Endodermal cell (in vitro differentiated cells): ENCODE data around the gene C6orf62. TPM values are rescaled to one million over a fixed set of nuclear protein-coding genes. Genes with fewer than 3 reads are reported as not detected.

Experiments
- DNase-seq: peaks from one replicate; pipeline ENCODE4 v3.0.0-alpha.2; 2017
- H3K27ac ChIP-seq: 2 replicates; pipeline ENCODE4 v1.5.1; 2013; ENCODE audit warnings: mild to moderate bottlenecking, low read depth, low read length, moderate library complexity
- H3K27me3 ChIP-seq: 2 replicates; pipeline ENCODE4 v1.6.1; 2013; ENCODE audit warnings: mild to moderate bottlenecking, low read length, moderate library complexity; ENCODE audit not compliant: insufficient read depth, control insufficient read depth, poor library complexity, severe bottlenecking
- H3K36me3 ChIP-seq: 2 replicates; pipeline ENCODE4 v1.7.0; 2013; ENCODE audit warnings: mild to moderate bottlenecking, low read length, moderate library complexity; ENCODE audit not compliant: control insufficient read depth, insufficient read depth
- H3K4me1 ChIP-seq: one replicate; pipeline ENCODE4 v1.7.0; 2013; ENCODE audit warnings: low read length; ENCODE audit not compliant: control insufficient read depth, insufficient read depth
- H3K4me3 ChIP-seq: 2 replicates; pipeline ENCODE4 v1.5.1; 2013; ENCODE audit warnings: mild to moderate bottlenecking, low read length, moderate library complexity
- H3K9ac ChIP-seq: 2 replicates; pipeline ENCODE4 v1.6.1; 2013; ENCODE audit warnings: mild to moderate bottlenecking, low read length, moderate library complexity; ENCODE audit not compliant: poor library complexity, severe bottlenecking; ENCODE audit errors: extremely low read depth
- H3K9me3 ChIP-seq: 2 replicates; pipeline ENCODE4 v1.6.1; 2013; ENCODE audit warnings: mild to moderate bottlenecking, low read length, moderate library complexity; ENCODE audit not compliant: control insufficient read depth
- H3K27ac Mint-ChIP-seq: 2 replicates; pipeline ENCODE4 v1.8.0; 2020; ENCODE audit warnings: mixed read lengths
- H3K27me3 Mint-ChIP-seq: 2 replicates; pipeline ENCODE4 v1.8.0; 2021; ENCODE audit warnings: mild to moderate bottlenecking, mixed read lengths; ENCODE audit not compliant: insufficient read depth
- H3K36me3 Mint-ChIP-seq: 2 replicates; pipeline ENCODE4 v1.8.0; 2020; ENCODE audit warnings: low read depth, mixed read lengths
- H3K4me1 Mint-ChIP-seq: 2 replicates; pipeline ENCODE4 v1.8.0; 2020; ENCODE audit warnings: mixed read lengths
- H3K4me3 Mint-ChIP-seq: 2 replicates; pipeline ENCODE4 v1.8.0; 2020; ENCODE audit warnings: mild to moderate bottlenecking, moderate library complexity, mixed read lengths
- H3K9me3 Mint-ChIP-seq: 2 replicates; pipeline ENCODE4 v1.8.0; 2020; ENCODE audit warnings: mild to moderate bottlenecking, mixed read lengths
- CTCF ChIP-seq: fragments of 200-600 bp; sonication (generic); conservative IDR thresholded peaks from 2 replicates; pipeline ENCODE4 v1.5.0; 2021; ENCODE audit warnings: antibody characterized with exemption, mild to moderate bottlenecking
- whole genome bisulfite sequencing, 2 experiments: methylation state at CpG; one replicate each; pipeline versions ENCODE4 v1.1.5 to v1.1.7; 2013; ENCODE audit warnings: missing lambda C conversion rate in 2 of 2, mixed read lengths in 1 of 2; ENCODE audit not compliant: insufficient coverage in 1 of 2, insufficient read length in 1 of 2; 5-methylcytosine and 5-hydroxymethylcytosine counted together
- total RNA-seq, 2 donors: library from RNA; stranded (reverse); fragmentation: NEBNext Ultra II Directional in 1 of 2; extraction: Animal tissue kit (Norgen Biotek cat#: 25700) in 1 of 2; gene quantifications; 2 replicates in 1 of 2; 3 replicates in 1 of 2; pipeline ENCODE4 v1.2.1, GENCODE V29; 2021

The C6orf62 gene
- total RNA-seq, 2 donors from 2014 or later: 106 to 120 TPM

DNA sequence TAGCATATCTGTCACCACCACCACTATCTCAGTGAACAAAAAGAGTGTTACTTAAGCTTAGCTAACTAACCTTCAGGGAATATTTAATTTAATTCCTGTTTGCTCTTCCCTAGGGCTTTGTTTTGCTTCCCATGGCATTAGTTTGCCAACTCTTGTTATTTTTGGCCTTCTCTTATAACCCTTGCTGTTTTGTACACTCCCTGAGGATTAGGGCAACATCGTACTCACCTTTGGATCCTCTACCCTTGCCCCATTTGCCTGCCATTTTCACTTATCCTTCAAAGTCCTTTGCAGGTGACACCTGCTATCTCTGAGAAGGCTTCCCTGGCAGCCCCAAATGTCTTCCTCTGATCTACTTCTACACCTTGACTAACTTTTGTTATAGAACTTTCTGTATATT is 28.4 kb downstream of the C6orf62 start:
- Mint-ChIP-seq H3K4me3 (no peak overlapping the region), H3K36me3 (peaks cover 19% of the 10 kb centered on the region), H3K4me1 (peaks cover 30% of the 10 kb centered on the region), H3K27ac (no peak overlapping the region), H3K27me3 (no peaks in the 10 kb centered on the region), H3K9me3 (no peaks in the 10 kb centered on the region)
- H3K27me3 ChIP-seq: no peaks in the 10 kb centered on the region
- peaks cover 3% of the 10 kb centered on the region for H3K4me1 ChIP-seq
- H3K9ac ChIP-seq: no peak overlapping the region
- no peaks in the 10 kb centered on the region for H3K36me3 ChIP-seq
- H3K27ac ChIP-seq: no peak overlapping the region
- no peak for DNase-seq
- WGBS, 2 experiments: 89 to 100% methylated on average over 1 of the region's 1 CpG
- no peaks in the 10 kb centered on the region for H3K9me3 ChIP-seq
- no peak for TF ChIP-seq CTCF
- no peak overlapping the region for H3K4me3 ChIP-seq

DNA sequence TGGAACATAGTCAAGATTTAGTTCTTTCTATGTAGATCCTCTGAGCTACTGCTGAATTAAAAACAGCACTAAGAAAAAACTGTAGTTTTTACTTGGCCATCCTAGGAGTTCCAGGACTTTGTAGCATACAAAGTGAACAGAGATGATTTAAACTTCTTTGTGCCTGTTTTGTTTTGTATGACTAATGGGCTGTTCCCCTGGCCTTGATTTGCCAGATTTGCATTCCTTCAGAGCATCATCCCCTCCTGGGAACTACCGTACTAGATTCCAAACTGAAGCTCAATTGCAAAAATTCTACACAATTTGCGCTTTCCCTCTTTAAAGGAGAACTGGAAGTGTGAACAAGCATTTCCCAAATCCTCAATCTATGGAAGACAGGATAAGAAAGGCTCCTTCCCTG is 29.0 kb downstream of the C6orf62 start:
- H3K9ac ChIP-seq: no peak overlapping the region
- H3K27me3 Mint-ChIP-seq: no peaks in the 10 kb centered on the region
- DNase-seq: no peak
- no peaks in the 10 kb centered on the region for H3K27me3 ChIP-seq
- no peak overlapping the region for H3K4me3 ChIP-seq
- 86 to 92% methylated on average over 2 of the region's 2 CpGs for WGBS, 2 experiments
- peak overlapping the region; percentile 2 for H3K27ac Mint-ChIP-seq
- peaks cover 19% of the 10 kb centered on the region for H3K36me3 Mint-ChIP-seq
- TF ChIP-seq CTCF: no peak
- H3K4me3 Mint-ChIP-seq: no peak overlapping the region
- H3K9me3 Mint-ChIP-seq: no peaks in the 10 kb centered on the region
- H3K9me3 ChIP-seq: no peaks in the 10 kb centered on the region
- no peak overlapping the region for H3K27ac ChIP-seq
- peaks cover 3% of the 10 kb centered on the region for H3K4me1 ChIP-seq
- H3K36me3 ChIP-seq: no peaks in the 10 kb centered on the region
- H3K4me1 Mint-ChIP-seq: peaks cover 28% of the 10 kb centered on the region

DNA sequence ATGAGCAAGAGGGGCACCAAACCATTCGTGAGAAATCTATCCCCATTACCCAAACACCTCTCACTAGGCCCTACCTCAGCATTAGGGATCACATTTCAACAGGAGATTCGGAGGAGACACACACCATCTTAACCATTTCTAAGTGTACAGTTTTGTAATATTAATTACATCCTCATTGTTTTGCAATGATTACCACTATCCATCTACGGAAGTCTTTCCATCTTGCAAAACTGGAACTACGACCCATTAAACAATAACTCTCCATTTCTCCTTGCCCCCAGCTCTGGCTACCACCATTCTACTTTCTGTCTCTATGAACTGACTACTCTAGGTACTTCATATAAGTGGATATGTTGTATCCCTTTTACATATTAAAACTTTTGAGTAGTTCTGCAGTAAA is 32.0 kb downstream of the C6orf62 start:
- Mint-ChIP-seq H3K27ac (no peak overlapping the region), H3K36me3 (peaks cover 25% of the 10 kb centered on the region), H3K27me3 (peaks cover 3% of the 10 kb centered on the region), H3K4me3 (no peak overlapping the region), H3K9me3 (peaks cover 10% of the 10 kb centered on the region), H3K4me1 (peaks cover 31% of the 10 kb centered on the region)
- Histone ChIP-seq H3K9ac (no peak overlapping the region), H3K4me1 (peaks cover 8% of the 10 kb centered on the region), H3K27me3 (no peaks in the 10 kb centered on the region), H3K4me3 (no peak overlapping the region), H3K9me3 (peaks cover 5% of the 10 kb centered on the region), H3K27ac (no peak overlapping the region), H3K36me3 (no peaks in the 10 kb centered on the region)
- no peak for TF ChIP-seq CTCF
- WGBS, 2 experiments: 86% methylated on average over 4 of the region's 4 CpGs; no CpG with 5 or more reads in 1 of the 2 experiments
- DNase-seq: no peak
